Measurements from ENCODE around the gene C2orf42. TPM values are rescaled to one million over a fixed set of nuclear protein-coding genes. Genes with fewer than 3 reads are reported as not detected.

C2orf42 gene
- total RNA-seq, 1 experiment from 2014 or later, result 15.3 TPM

DNA sequence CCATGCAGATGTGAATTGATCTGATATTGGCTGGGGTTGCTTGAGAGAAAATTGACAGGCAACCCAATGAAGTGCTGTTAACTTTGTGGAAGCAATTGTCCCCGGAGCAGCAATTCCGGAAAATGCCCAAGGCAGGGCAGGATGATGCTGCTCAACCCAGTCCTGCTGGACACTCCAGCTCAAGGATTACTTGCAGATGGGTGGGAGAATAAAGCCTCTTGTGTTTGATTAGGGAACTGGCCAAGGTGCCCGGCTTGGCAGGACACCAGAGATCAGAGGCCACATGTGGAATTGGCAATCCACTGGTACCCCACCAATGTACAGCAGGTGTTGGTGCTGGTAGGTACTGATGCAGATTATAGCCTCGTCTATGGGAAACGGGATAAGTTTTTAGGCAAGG, 12.3 kb upstream of the C2orf42 start:
- TF ChIP-seq, protein P1, sequence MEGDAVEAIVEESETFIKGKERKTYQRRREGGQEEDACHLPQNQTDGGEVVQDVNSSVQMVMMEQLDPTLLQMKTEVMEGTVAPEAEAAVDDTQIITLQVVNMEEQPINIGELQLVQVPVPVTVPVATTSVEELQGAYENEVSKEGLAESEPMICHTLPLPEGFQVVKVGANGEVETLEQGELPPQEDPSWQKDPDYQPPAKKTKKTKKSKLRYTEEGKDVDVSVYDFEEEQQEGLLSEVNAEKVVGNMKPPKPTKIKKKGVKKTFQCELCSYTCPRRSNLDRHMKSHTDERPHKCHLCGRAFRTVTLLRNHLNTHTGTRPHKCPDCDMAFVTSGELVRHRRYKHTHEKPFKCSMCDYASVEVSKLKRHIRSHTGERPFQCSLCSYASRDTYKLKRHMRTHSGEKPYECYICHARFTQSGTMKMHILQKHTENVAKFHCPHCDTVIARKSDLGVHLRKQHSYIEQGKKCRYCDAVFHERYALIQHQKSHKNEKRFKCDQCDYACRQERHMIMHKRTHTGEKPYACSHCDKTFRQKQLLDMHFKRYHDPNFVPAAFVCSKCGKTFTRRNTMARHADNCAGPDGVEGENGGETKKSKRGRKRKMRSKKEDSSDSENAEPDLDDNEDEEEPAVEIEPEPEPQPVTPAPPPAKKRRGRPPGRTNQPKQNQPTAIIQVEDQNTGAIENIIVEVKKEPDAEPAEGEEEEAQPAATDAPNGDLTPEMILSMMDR (conservative IDR thresholded peaks at IDR 0.05; ENCODE audit: low read depth, low read length), result no peak
- TF ChIP-seq EZH2 (IDR thresholded peaks at IDR 0.05; ENCODE audit: borderline replicate concordance, low read depth, low read length, poor library complexity, severe bottlenecking), result no peak
- DNase-seq (ENCODE audit: low spot score), result no peak
- CTCF ChIA-PET, result no interaction called here
- no peaks in the 10 kb centered on the region for H3K36me3 ChIP-seq (ENCODE audit: insufficient read depth, low read length, poor library complexity, severe bottlenecking)
- POLR2A ChIA-PET (ENCODE audit: low non-redundant PET), result no interaction called here
- H3K4me1 ChIP-seq (ENCODE audit: insufficient read depth, low read length, poor library complexity, severe bottlenecking), result no peaks in the 10 kb centered on the region
- no peak overlapping the region for H3K27ac ChIP-seq (ENCODE audit: low read depth, low read length, poor library complexity, severe bottlenecking)
- H3K27me3 ChIP-seq (replicated peaks; ENCODE audit: insufficient read depth, low read depth, low read length, poor library complexity), result no peaks in the 10 kb centered on the region
- no peak overlapping the region for H3K4me3 ChIP-seq (ENCODE audit: low read depth, low read length, poor library complexity, severe bottlenecking)
- BruUV-seq (replicated peaks), result no TSS peak
- H3K9me3 ChIP-seq (ENCODE audit: low read depth, low read length, poor library complexity, severe bottlenecking), result no peaks in the 10 kb centered on the region
- intact Hi-C loops (cut with micrococcal nuclease; ENCODE audit: unreplicated experiment), result no loop called here

- ChIA-PET POLR2A (ENCODE audit: low non-redundant PET) (no interaction called here), CTCF (no interaction called here)
- Histone ChIP-seq H3K27ac (ENCODE audit: low read depth, low read length, poor library complexity, severe bottlenecking) (no peak overlapping the region), H3K27me3 (replicated peaks; ENCODE audit: insufficient read depth, low read depth, low read length, poor library complexity) (no peaks in the 10 kb centered on the region), H3K9me3 (ENCODE audit: low read depth, low read length, poor library complexity, severe bottlenecking) (no peaks in the 10 kb centered on the region), H3K4me3 (ENCODE audit: low read depth, low read length, poor library complexity, severe bottlenecking) (no peak overlapping the region), H3K36me3 (ENCODE audit: insufficient read depth, low read length, poor library complexity, severe bottlenecking) (no peaks in the 10 kb centered on the region), H3K4me1 (ENCODE audit: insufficient read depth, low read length, poor library complexity, severe bottlenecking) (no peaks in the 10 kb centered on the region)
- no peak for DNase-seq (ENCODE audit: low spot score)
- intact Hi-C loops (cut with micrococcal nuclease; ENCODE audit: unreplicated experiment), result no loop called here
- no peak for TF ChIP-seq EZH2 (IDR thresholded peaks at IDR 0.05; ENCODE audit: borderline replicate concordance, low read depth, low read length, poor library complexity, severe bottlenecking)
- TF ChIP-seq, protein P1 (conservative IDR thresholded peaks at IDR 0.05; ENCODE audit: low read depth, low read length), result no peak
- BruUV-seq (replicated peaks), result no TSS peak
These were observed 11.5 kb upstream of the C2orf42 start for GRCh38 chr2:70202236-70202806.

- Histone ChIP-seq H3K27me3 (replicated peaks; ENCODE audit: insufficient read depth, low read depth, low read length, poor library complexity) (no peaks in the 10 kb centered on the region), H3K9me3 (ENCODE audit: low read depth, low read length, poor library complexity, severe bottlenecking) (no peaks in the 10 kb centered on the region), H3K4me1 (ENCODE audit: insufficient read depth, low read length, poor library complexity, severe bottlenecking) (no peaks in the 10 kb centered on the region), H3K27ac (ENCODE audit: low read depth, low read length, poor library complexity, severe bottlenecking) (no peak overlapping the region), H3K36me3 (ENCODE audit: insufficient read depth, low read length, poor library complexity, severe bottlenecking) (no peaks in the 10 kb centered on the region), H3K4me3 (ENCODE audit: low read depth, low read length, poor library complexity, severe bottlenecking) (no peak overlapping the region)
- POLR2A ChIA-PET (ENCODE audit: low non-redundant PET), result no interaction called here
- TF ChIP-seq, protein P1 (conservative IDR thresholded peaks at IDR 0.05; ENCODE audit: low read depth, low read length), result no peak
- no peak for DNase-seq (ENCODE audit: low spot score)
- intact Hi-C loops (cut with micrococcal nuclease; ENCODE audit: unreplicated experiment), result no loop called here
- BruUV-seq (replicated peaks), result no TSS peak
- CTCF ChIA-PET, result no interaction called here
These were observed 11.0 kb upstream of the C2orf42 start for GRCh38 chr2:70201831-70202230.

Measured in A673 (cell line).